Measurements from ENCODE around the gene ARL8A. TPM values are rescaled to one million over a fixed set of nuclear protein-coding genes. Genes with fewer than 3 reads are reported as not detected.
"Not testable (repeated sequence)": the region's sequence is repeated elsewhere in the genome, so short reads cannot be mapped to it uniquely, and the experiment has no call there.

The ARL8A gene
- polyA plus RNA-seq, 2 of the 4 experiments (the other 2 are of a cell fraction) = 23.4 to 49.8 TPM

DNA sequence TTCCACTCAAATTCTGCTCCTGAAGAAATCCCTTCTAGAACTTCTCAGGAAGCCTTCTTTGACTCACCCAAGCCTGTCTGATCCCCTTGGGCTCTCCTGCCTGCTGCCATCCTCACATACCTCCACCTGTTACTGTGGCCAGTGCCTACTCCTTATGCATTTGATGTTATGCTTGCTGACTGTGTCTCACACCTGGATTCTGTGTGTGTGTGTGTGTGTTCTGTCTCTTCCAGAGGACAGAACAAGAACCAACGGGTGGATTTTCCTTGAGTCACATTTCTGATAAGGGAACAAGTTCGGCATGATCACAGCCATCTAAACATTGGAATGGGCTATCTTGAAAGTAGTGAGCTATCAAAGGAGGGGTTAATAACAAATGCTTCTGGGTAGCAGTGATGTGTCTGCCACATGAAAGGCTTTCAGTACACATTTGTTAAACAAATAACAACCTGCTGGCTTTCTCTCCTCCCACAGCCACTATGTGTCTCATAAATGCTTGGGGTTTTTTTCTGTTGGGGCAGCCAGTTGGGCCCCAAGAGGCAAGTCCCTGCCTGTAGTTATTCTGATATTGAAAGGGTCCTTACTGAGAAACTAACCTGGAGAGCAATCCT lies 30.7 kb downstream of the ARL8A start:
- POLR2A ChIA-PET = interaction anchor here (0.6 to 4.4 kb wide), 8 partner anchors 11 to 114 kb away, joined by 3 to 93 read pairs (median 6); partner anchors contain the start of gene ELF3
- Histone ChIP-seq H3K9me3 (no peaks in the 10 kb centered on the region), H3K4me3 (no peak overlapping the region), H3K27ac (peak overlapping the region; percentile 88 to 94), H3K4me1 (peaks cover 73% of the 10 kb centered on the region), H3K4me2 (peak overlapping the region; percentile 61)
- CTCF ChIA-PET = interaction anchor here (0.9 to 31.9 kb wide), 8 partner anchors 10 to 218 kb away, joined by 3 to 1624 read pairs (median 6); partner anchors contain the start of genes ELF3 and RNPEP
- ATAC-seq (peak in 1 of 2 experiments; percentile 20; a peak in 4 of 6 replicates), FAIRE-seq (no peak), DNase-seq (ENCODE audit: low read depth in 1 of 2, low spot score in 1 of 2) (peak in 1 of 2 experiments; percentile 46)
- WGBS (ENCODE audit: missing lambda C conversion rate) = 32% methylated on average over 2 of the region's 2 CpGs
- no peak for TF ChIP-seq CBX2 (IDR thresholded peaks at IDR 0.05; ENCODE audit: borderline replicate concordance, low read depth)
- TF ChIP-seq, protein P1, sequence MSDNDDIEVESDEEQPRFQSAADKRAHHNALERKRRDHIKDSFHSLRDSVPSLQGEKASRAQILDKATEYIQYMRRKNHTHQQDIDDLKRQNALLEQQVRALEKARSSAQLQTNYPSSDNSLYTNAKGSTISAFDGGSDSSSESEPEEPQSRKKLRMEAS (IDR thresholded peaks at IDR 0.05) = 0 out of 2 replicates have a peak, but pooled peaks have one; percentile 10

DNA sequence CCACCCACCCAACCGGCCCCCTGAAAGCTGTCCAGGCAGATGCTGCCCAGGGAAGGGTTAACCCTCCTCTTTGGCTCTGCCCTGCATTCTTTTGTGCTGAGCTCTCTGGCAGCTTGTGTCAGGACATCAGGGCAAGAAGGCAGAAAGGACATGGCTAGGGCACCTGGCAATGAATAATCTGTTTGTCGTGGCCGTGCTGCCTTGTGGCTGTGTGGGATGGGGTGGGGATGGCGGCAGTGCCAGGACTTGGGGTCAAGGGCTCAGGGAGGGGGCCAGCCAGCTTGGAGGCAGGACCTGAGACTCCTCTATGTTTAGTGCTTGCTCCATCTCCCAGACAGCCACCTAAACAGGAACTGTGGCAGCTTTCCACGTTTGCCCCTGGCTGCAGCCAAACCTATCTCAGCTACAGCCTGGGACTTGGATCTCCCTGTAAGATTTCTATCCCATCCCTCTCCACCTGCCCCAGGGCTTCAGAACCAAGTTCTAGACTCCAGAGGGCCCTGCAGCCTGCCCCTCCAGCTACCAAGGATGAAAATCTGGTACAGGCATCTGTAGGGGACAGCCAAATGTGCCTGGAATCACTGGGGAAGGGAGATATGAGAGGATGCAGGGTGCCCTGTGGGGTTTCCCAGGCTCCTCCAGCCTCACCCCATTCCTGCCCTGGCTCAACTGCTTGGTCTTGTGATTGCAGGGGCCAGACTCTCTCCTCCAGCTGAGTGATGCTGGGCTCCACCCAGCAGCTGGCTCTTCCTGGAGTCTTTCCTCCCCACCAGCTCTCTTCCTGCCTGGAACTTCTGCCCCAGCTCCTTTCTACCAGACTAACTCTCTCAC lies 31.5 kb downstream of the ARL8A start:
- FAIRE-seq (no peak), ATAC-seq (peak; percentile 76 to 80), DNase-seq (ENCODE audit: low read depth in 1 of 2, low spot score in 1 of 2) (peak; percentile 62 to 85)
- ChIA-PET CTCF (interaction anchor here (0.6 to 31.9 kb wide), 13 partner anchors 9 to 545 kb away, joined by 3 to 1624 read pairs (median 3); partner anchors contain the start of genes ELF3, GPR37L1 and RNPEP), POLR2A (interaction anchor here (0.6 to 4.4 kb wide), 7 partner anchors 12 to 106 kb away, joined by 3 to 93 read pairs (median 6); partner anchors contain the start of gene ELF3)
- H3K4me3 ChIP-seq = no peak overlapping the region
- TF ChIP-seq HOXB13 (CRISPR knock-in tag; IDR thresholded peaks at IDR 0.05; ENCODE audit: low read depth) (0 out of 2 replicates have a peak, but pooled peaks have one; percentile 11), FOSL2 (IDR thresholded peaks at IDR 0.05) (no peak), FOSL2 (CRISPR knock-in tag; IDR thresholded peaks at IDR 0.05) (peak; percentile 30; the same call in 1 of the 2 replicates), GATA3 (IDR thresholded peaks at IDR 0.05; ENCODE audit: borderline replicate concordance) (peak; percentile 73; the same call in 1 of the 2 replicates), JUNB (IDR thresholded peaks at IDR 0.05) (0 out of 2 replicates have a peak, but pooled peaks have one; percentile 23), RNF2 (IDR thresholded peaks at IDR 0.05; ENCODE audit: borderline replicate concordance, low read depth) (no peak), RAD21 (conservative IDR thresholded peaks at IDR 0.05 in 1 of 2, IDR thresholded peaks at IDR 0.05 in 1 of 2) (peak; percentile 24 to 25; a peak in 3 of 5 replicates), CBX2 (IDR thresholded peaks at IDR 0.05; ENCODE audit: borderline replicate concordance, low read depth) (no peak), KDM1A (IDR thresholded peaks at IDR 0.05; ENCODE audit: low read depth) (no peak), SREBF2 (IDR thresholded peaks at IDR 0.05) (no peak), NFE2L2 (conservative IDR thresholded peaks at IDR 0.05; ENCODE audit: low read length) (no peak), ZC3H11A (IDR thresholded peaks at IDR 0.05) (no peak), SMC3 (IDR thresholded peaks at IDR 0.05) (peak; percentile 23; the same call in 1 of the 3 replicates)
- TF ChIP-seq, protein P1 (IDR thresholded peaks at IDR 0.05) = peak; percentile 53; the same call in 1 of the 2 replicates
- H3K27ac ChIP-seq = peak overlapping the region; percentile 88 to 94
- H3K9me3 ChIP-seq = no peaks in the 10 kb centered on the region
- 0% methylated on average over 4 of the region's 5 CpGs for WGBS (ENCODE audit: missing lambda C conversion rate)
- peaks cover 73% of the 10 kb centered on the region for H3K4me1 ChIP-seq
- peak overlapping the region; percentile 61 for H3K4me2 ChIP-seq

DNA sequence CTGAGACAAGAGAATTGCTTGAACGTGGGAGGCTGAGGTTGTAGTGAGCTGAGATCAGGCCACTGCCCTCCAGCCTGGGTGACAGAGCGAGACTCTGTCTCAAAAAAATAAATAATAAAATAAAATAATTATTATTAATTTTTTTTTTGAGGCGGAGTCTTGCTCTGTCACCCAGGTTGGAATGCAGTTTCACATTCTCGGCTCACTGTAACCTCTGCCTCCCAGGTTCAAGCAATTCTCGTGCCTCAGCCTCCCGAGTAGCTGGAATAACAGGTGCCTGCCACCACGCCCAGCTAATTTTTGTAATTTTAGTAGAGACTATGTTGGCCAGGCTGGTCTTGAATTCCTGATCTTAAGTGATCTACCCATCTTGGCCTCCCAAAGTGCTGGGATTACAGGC lies 32.9 kb downstream of the ARL8A start:
- not testable (repeated sequence) for H3K9me3 ChIP-seq; ATAC-seq; DNase-seq (ENCODE audit: low read depth in 1 of 2, low spot score in 1 of 2); H3K4me2 ChIP-seq; H3K4me3 ChIP-seq; FAIRE-seq
- WGBS (ENCODE audit: missing lambda C conversion rate) = 78% methylated on average over 7 of the region's 7 CpGs
- Histone ChIP-seq H3K4me1 (peaks cover 84% of the 10 kb centered on the region), H3K27ac (peak overlapping the region; percentile 88 to 94)
- ChIA-PET POLR2A (interaction anchor here (0.9 kb wide), 1 partner anchor 100 kb away, joined by 3 read pairs; no protein-coding TSS in a partner anchor), CTCF (interaction anchor here (2.3 to 31.9 kb wide), 2 partner anchors 109 to 216 kb away, joined by 7 to 1624 read pairs; partner anchors contain the start of genes ELF3 and RNPEP)

DNA sequence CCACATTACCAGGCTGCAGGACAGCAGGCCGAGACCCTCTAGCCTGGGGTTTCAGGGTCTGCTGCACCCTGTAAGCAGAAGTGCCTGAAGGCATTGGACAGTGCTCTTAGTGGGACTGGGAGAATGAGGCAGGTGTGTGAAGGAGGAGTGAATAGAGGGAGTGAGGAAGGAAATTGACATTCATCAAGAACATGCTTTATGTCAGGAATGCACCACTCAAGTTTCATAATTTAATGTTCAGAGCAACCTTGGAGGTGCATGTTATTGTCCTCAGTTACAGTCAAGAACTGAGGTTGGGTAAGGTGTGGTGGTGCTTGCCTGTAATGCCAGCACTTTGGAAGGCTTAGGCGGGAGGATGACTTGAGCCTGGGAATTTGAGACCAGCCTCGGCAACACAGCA lies 33.6 kb downstream of the ARL8A start:
- no peak for DNase-seq (ENCODE audit: low read depth in 1 of 2, low spot score in 1 of 2)
- 78% methylated on average over 3 of the region's 3 CpGs for WGBS (ENCODE audit: missing lambda C conversion rate)
- Histone ChIP-seq H3K27ac (peak overlapping the region; percentile 88 to 94), H3K9me3 (no peaks in the 10 kb centered on the region), H3K4me3 (no peak overlapping the region), H3K4me1 (peaks cover 90% of the 10 kb centered on the region), H3K4me2 (no peak overlapping the region)
- ChIA-PET CTCF (interaction anchor here (6.2 to 31.9 kb wide), 2 partner anchors 8 to 109 kb away, joined by 55 to 1624 read pairs; partner anchors contain the start of genes ELF3 and RNPEP), POLR2A (interaction anchor here (0.9 kb wide), 1 partner anchor 99 kb away, joined by 3 read pairs; no protein-coding TSS in a partner anchor)
- FAIRE-seq = no peak
- ATAC-seq = no peak
- no peak for TF ChIP-seq CBX2 (IDR thresholded peaks at IDR 0.05; ENCODE audit: borderline replicate concordance, low read depth)
- TF ChIP-seq, protein P2, sequence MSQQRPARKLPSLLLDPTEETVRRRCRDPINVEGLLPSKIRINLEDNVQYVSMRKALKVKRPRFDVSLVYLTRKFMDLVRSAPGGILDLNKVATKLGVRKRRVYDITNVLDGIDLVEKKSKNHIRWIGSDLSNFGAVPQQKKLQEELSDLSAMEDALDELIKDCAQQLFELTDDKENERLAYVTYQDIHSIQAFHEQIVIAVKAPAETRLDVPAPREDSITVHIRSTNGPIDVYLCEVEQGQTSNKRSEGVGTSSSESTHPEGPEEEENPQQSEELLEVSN (IDR thresholded peaks at IDR 0.05; ENCODE audit: borderline replicate concordance, low read depth) = no peak
- TF ChIP-seq ZSCAN20 (CRISPR knock-in tag; IDR thresholded peaks at IDR 0.05) = no peak
- no peak for TF ChIP-seq ZNF302 (CRISPR knock-in tag; IDR thresholded peaks at IDR 0.05)
- TF ChIP-seq ZFP36 (IDR thresholded peaks at IDR 0.05; ENCODE audit: borderline replicate concordance, partially characterized antibody) = no peak
- TF ChIP-seq, protein P3, sequence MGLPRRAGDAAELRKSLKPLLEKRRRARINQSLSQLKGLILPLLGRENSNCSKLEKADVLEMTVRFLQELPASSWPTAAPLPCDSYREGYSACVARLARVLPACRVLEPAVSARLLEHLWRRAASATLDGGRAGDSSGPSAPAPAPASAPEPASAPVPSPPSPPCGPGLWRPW (IDR thresholded peaks at IDR 0.05) = no peak
- TF ChIP-seq, protein P4, sequence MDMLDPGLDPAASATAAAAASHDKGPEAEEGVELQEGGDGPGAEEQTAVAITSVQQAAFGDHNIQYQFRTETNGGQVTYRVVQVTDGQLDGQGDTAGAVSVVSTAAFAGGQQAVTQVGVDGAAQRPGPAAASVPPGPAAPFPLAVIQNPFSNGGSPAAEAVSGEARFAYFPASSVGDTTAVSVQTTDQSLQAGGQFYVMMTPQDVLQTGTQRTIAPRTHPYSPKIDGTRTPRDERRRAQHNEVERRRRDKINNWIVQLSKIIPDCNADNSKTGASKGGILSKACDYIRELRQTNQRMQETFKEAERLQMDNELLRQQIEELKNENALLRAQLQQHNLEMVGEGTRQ (IDR thresholded peaks at IDR 0.05) = no peak
- TF ChIP-seq CHD4 (IDR thresholded peaks at IDR 0.05; ENCODE audit: borderline replicate concordance) = no peak
- no peak for TF ChIP-seq POLR2A (IDR thresholded peaks at IDR 0.05; ENCODE audit: low read length)
- TF ChIP-seq PHF8 (IDR thresholded peaks at IDR 0.05; ENCODE audit: borderline replicate concordance, low read depth) = no peak
- TF ChIP-seq GATA3 (IDR thresholded peaks at IDR 0.05; ENCODE audit: borderline replicate concordance) = no peak
- TF ChIP-seq TFCP2L1 (CRISPR knock-in tag; IDR thresholded peaks at IDR 0.05) = no peak
- no peak for TF ChIP-seq ESRRA (IDR thresholded peaks at IDR 0.05; ENCODE audit: borderline replicate concordance, low read length)

Data from A549 (cell line).